ENCODE results near the gene PCDHA4. TPM values are rescaled to one million over a fixed set of nuclear protein-coding genes. Genes with fewer than 3 reads are reported as not detected.

The PCDHA4 gene
- total RNA-seq, 2 experiments from 2014 or later = not detected

- DNase-seq (no peak), ATAC-seq (no peak)
- Mint-ChIP-seq H3K27ac (no peak within 1 kb of the TSS), H3K36me3 (ENCODE audit: low read depth) (no peaks in the 10 kb centered on the region), H3K9me3 (peaks cover 20% of the 10 kb centered on the region), H3K4me1 (ENCODE audit: low read depth) (no peaks in the 10 kb centered on the region), H3K4me3 (no peak within 1 kb of the TSS), H3K27me3 (peaks cover 20% of the 10 kb centered on the region)
- CTCF ChIA-PET = interaction anchor here (1.0 to 2.0 kb wide), 4 partner anchors 14 to 566 kb away, joined by 3 to 5 read pairs (median 3); partner anchors contain the start of gene PCDHA12
- POLR2A ChIA-PET = no interaction called here
- intact Hi-C loops (cut with micrococcal nuclease) = no loop called here
- TF ChIP-seq CTCF (IDR thresholded peaks at IDR 0.05) = peak; percentile 41
Measured at GRCh38 chr5:140855772-140856674, 49.2 kb downstream of the PCDHA4 start, which contains the start of gene PCDHA10. TSS of gene PCDHA10 (plus strand) at chr5:140855897. CDS start at chr5:140856049, 152 bp downstream.

- intact Hi-C loops (cut with micrococcal nuclease) = no loop called here
- POLR2A ChIA-PET = no interaction called here
- no peak for TF ChIP-seq CTCF (IDR thresholded peaks at IDR 0.05)
- peaks cover 29% of the 10 kb centered on the region for H3K9me3 Mint-ChIP-seq
- H3K4me1 Mint-ChIP-seq (ENCODE audit: low read depth) = no peaks in the 10 kb centered on the region
- CTCF ChIA-PET = interaction anchor here (2.0 kb wide), 1 partner anchor 15 kb away, joined by 5 read pairs; no protein-coding TSS in a partner anchor
- no peak overlapping the region for H3K27ac Mint-ChIP-seq
- no peak overlapping the region for H3K4me3 Mint-ChIP-seq
- ATAC-seq (no peak), DNase-seq (no peak)
- peaks cover 2% of the 10 kb centered on the region for H3K36me3 Mint-ChIP-seq (ENCODE audit: low read depth)
- H3K27me3 Mint-ChIP-seq = peaks cover 25% of the 10 kb centered on the region
Measured at GRCh38 chr5:140857177-140857986, 50.5 kb downstream of the PCDHA4 start.

GRCh38 chr5:140857987-140858240 is 51.0 kb downstream of the PCDHA4 start:
- no peak overlapping the region for H3K27ac Mint-ChIP-seq
- ChIA-PET CTCF (no interaction called here), POLR2A (no interaction called here)
- peaks cover 29% of the 10 kb centered on the region for H3K9me3 Mint-ChIP-seq
- no peak overlapping the region for H3K4me3 Mint-ChIP-seq
- H3K36me3 Mint-ChIP-seq (ENCODE audit: low read depth) = peaks cover 2% of the 10 kb centered on the region
- no peak for DNase-seq
- H3K27me3 Mint-ChIP-seq = peaks cover 23% of the 10 kb centered on the region
- ATAC-seq = no peak
- TF ChIP-seq CTCF (IDR thresholded peaks at IDR 0.05) = no peak
- H3K4me1 Mint-ChIP-seq (ENCODE audit: low read depth) = no peaks in the 10 kb centered on the region
- intact Hi-C loops (cut with micrococcal nuclease) = no loop called here

GRCh38 chr5:140862441-140863295 is 55.8 kb downstream of the PCDHA4 start:
- Mint-ChIP-seq H3K27me3 (peaks cover 14% of the 10 kb centered on the region), H3K36me3 (ENCODE audit: low read depth) (peaks cover 2% of the 10 kb centered on the region), H3K27ac (no peak overlapping the region), H3K4me1 (ENCODE audit: low read depth) (no peaks in the 10 kb centered on the region), H3K9me3 (peaks cover 11% of the 10 kb centered on the region), H3K4me3 (no peak overlapping the region)
- no peak for DNase-seq
- POLR2A ChIA-PET = interaction anchor here (0.6 kb wide), 1 partner anchor 528 kb away, joined by 3 read pairs; no protein-coding TSS in a partner anchor
- no peak for ATAC-seq
- no peak for TF ChIP-seq CTCF (IDR thresholded peaks at IDR 0.05)
- intact Hi-C loops (cut with micrococcal nuclease) = no loop called here
- CTCF ChIA-PET = no interaction called here

Other genes starting within 250 kb of the PCDHA4 start
- gene SRA1, start 249.6 kb upstream of the PCDHA4 start, total RNA-seq = 10 to 100 TPM; 47.8 to 49.5 TPM
- 10 to 100 TPM; 24.9 TPM for gene APBB3, start 242.5 kb upstream of the PCDHA4 start, total RNA-seq
- gene SLC35A4, start 242.2 kb upstream of the PCDHA4 start, total RNA-seq = 10 to 100 TPM; 72.9 to 73.6 TPM
- gene CD14, start 173.9 kb upstream of the PCDHA4 start, total RNA-seq = under 1 TPM; 0.36 to 0.41 TPM
- gene TMCO6, start 167.6 kb upstream of the PCDHA4 start, total RNA-seq = 10 to 100 TPM; 31.7 to 33.2 TPM
- gene NDUFA2, start 159.4 kb upstream of the PCDHA4 start, total RNA-seq = 10 to 100 TPM; 63.1 to 64.5 TPM
- 10 to 100 TPM; 84.3 to 84.5 TPM for gene IK, start 159.2 kb upstream of the PCDHA4 start, total RNA-seq
- 10 to 100 TPM; 30.1 to 31.8 TPM for gene WDR55, start 142.2 kb upstream of the PCDHA4 start, total RNA-seq
- 1 to 10 TPM; 2.9 to 3.2 TPM for gene DND1, start 133.5 kb upstream of the PCDHA4 start, total RNA-seq
- 10 to 100 TPM; 84.5 to 84.9 TPM for gene HARS1, start 115.7 kb upstream of the PCDHA4 start, total RNA-seq
- 10 to 100 TPM; 26.1 TPM for gene HARS2, start 115.6 kb upstream of the PCDHA4 start, total RNA-seq
- 10 to 100 TPM; 47.6 to 50.1 TPM for gene ZMAT2, start 106.6 kb upstream of the PCDHA4 start, total RNA-seq
- gene PCDHA1, start 20.9 kb upstream of the PCDHA4 start, total RNA-seq = not detected
- gene PCDHA2, start 12.2 kb upstream of the PCDHA4 start, total RNA-seq = not detected
- gene PCDHA3, start 6.0 kb upstream of the PCDHA4 start, total RNA-seq = not detected
- gene PCDHA5, start 14.5 kb downstream of the PCDHA4 start, total RNA-seq = not detected
- gene PCDHA6, start 20.9 kb downstream of the PCDHA4 start, total RNA-seq = not detected
- not detected for gene PCDHA7, start 27.2 kb downstream of the PCDHA4 start, total RNA-seq
- gene PCDHA8, start 34.1 kb downstream of the PCDHA4 start, total RNA-seq = not detected
- not detected for gene PCDHA9, start 41.3 kb downstream of the PCDHA4 start, total RNA-seq
- not detected for gene PCDHA10, start 48.8 kb downstream of the PCDHA4 start, total RNA-seq
- gene PCDHA11, start 61.9 kb downstream of the PCDHA4 start, total RNA-seq = not detected
- gene PCDHA12, start 68.2 kb downstream of the PCDHA4 start, total RNA-seq = not detected
- not detected for gene PCDHA13, start 75.1 kb downstream of the PCDHA4 start, total RNA-seq
- gene PCDHAC1, start 119.2 kb downstream of the PCDHA4 start, total RNA-seq = not detected
- gene PCDHAC2, start 159.4 kb downstream of the PCDHA4 start, total RNA-seq = not detected
- not detected for gene PCDHB1, start 244.3 kb downstream of the PCDHA4 start, total RNA-seq